H9 (cell line): ENCODE data around the gene SRPK2. TPM values are rescaled to one million over a fixed set of nuclear protein-coding genes. Genes with fewer than 3 reads are reported as not detected.

Source experiments
- DNase-seq: peaks from one replicate; pipeline ENCODE4 v3.0.0-alpha.2; 2017
- H2AFZ ChIP-seq: one replicate; pipeline ENCODE4 v1.6.1; 2013; ENCODE audit warnings: mild to moderate bottlenecking, low read length, control low read depth, moderate library complexity
- H2AK5ac ChIP-seq: 2 replicates; pipeline ENCODE4 v1.6.1; 2013; ENCODE audit warnings: low read length, control low read depth, mixed read lengths; ENCODE audit not compliant: insufficient read length
- H2BK120ac ChIP-seq: one replicate; pipeline ENCODE4 v1.6.1; 2013; ENCODE audit warnings: low read depth, mild to moderate bottlenecking, low read length, control low read depth, inconsistent platforms; ENCODE audit not compliant: poor library complexity, severe bottlenecking
- H2BK12ac ChIP-seq: 2 replicates; pipeline ENCODE4 v1.6.1; 2013; ENCODE audit warnings: low read length, control low read depth, mixed read lengths, low read depth; ENCODE audit not compliant: insufficient read length
- H2BK15ac ChIP-seq: 2 replicates; pipeline ENCODE4 v1.6.1; 2013; ENCODE audit warnings: low read depth, low read length, control low read depth
- H2BK20ac ChIP-seq: one replicate; pipeline ENCODE4 v1.6.1; 2013; ENCODE audit warnings: low read depth, mild to moderate bottlenecking, low read length, control low read depth, inconsistent platforms; ENCODE audit not compliant: poor library complexity, severe bottlenecking
- H2BK5ac ChIP-seq: 2 replicates; pipeline ENCODE4 v1.6.1; 2013; ENCODE audit warnings: low read length, control low read depth, mixed read lengths; ENCODE audit not compliant: insufficient read length
- H3K14ac ChIP-seq: 2 replicates; pipeline ENCODE4 v1.6.1; 2013; ENCODE audit warnings: low read length, control low read depth; ENCODE audit not compliant: insufficient read depth
- H3K18ac ChIP-seq: 2 replicates; pipeline ENCODE4 v1.6.1; 2013; ENCODE audit warnings: low read depth, mild to moderate bottlenecking, mixed read lengths, low read length, control low read depth; ENCODE audit not compliant: insufficient read length
- H3K23ac ChIP-seq: 2 replicates; pipeline ENCODE4 v1.6.1; 2013; ENCODE audit warnings: low read length, control low read depth, mixed read lengths, low read depth; ENCODE audit not compliant: insufficient read length
- H3K23me2 ChIP-seq: 2 replicates; pipeline ENCODE4 v1.6.1; 2013; ENCODE audit warnings: low read depth, mild to moderate bottlenecking, mixed read lengths, low read length, control low read depth; ENCODE audit not compliant: insufficient read length, poor library complexity, severe bottlenecking
- H3K27ac ChIP-seq: 2 replicates; pipeline ENCODE4 v1.5.1; 2013; ENCODE audit warnings: low read length, control low read depth, mixed read lengths, low read depth; ENCODE audit not compliant: insufficient read length
- H3K27me3 ChIP-seq: 2 replicates; pipeline ENCODE4 v1.6.1; 2013; ENCODE audit warnings: low read length, control low read depth, inconsistent platforms; ENCODE audit not compliant: insufficient read depth
- H3K4ac ChIP-seq: 2 replicates; pipeline ENCODE4 v1.6.1; 2013; ENCODE audit warnings: low read depth, mild to moderate bottlenecking, control low read depth, inconsistent platforms, low read length, moderate library complexity
- H3K4me1 ChIP-seq: 2 replicates; pipeline ENCODE4 v1.6.1; 2013; ENCODE audit warnings: low read length, control low read depth, inconsistent platforms; ENCODE audit not compliant: insufficient read depth
- H3K4me2 ChIP-seq: 2 replicates; pipeline ENCODE4 v1.6.1; 2013; ENCODE audit warnings: low read length, control low read depth, mixed read lengths; ENCODE audit not compliant: insufficient read length, insufficient read depth
- H3K56ac ChIP-seq: 2 replicates; pipeline ENCODE4 v1.6.1; 2013; ENCODE audit warnings: low read depth, mild to moderate bottlenecking, mixed read lengths, low read length, control low read depth; ENCODE audit not compliant: insufficient read length
- H3K79me1 ChIP-seq: 2 replicates; pipeline ENCODE4 v1.6.1; 2013; ENCODE audit warnings: low read depth, mild to moderate bottlenecking, moderate library complexity, low read length, control low read depth, inconsistent platforms; ENCODE audit not compliant: insufficient read depth, poor library complexity, severe bottlenecking
- H3K79me2 ChIP-seq: 2 replicates; pipeline ENCODE4 v1.6.1; 2013; ENCODE audit warnings: low read length, control low read depth, inconsistent platforms; ENCODE audit not compliant: insufficient read depth
- H3K9ac ChIP-seq: 2 replicates; pipeline ENCODE4 v1.6.1; 2013; ENCODE audit warnings: low read length, control low read depth, mixed read lengths; ENCODE audit not compliant: insufficient read length; ENCODE audit errors: extremely low read depth
- H3K9me3 ChIP-seq: one replicate; pipeline ENCODE4 v1.6.1; 2013; ENCODE audit warnings: low read depth, low read length, inconsistent platforms; ENCODE audit not compliant: control insufficient read depth
- H3T11ph ChIP-seq: one replicate; pipeline ENCODE4 v1.6.1; 2013; ENCODE audit warnings: mild to moderate bottlenecking, low read length, control low read depth, inconsistent platforms
- H4K20me1 ChIP-seq: one replicate; pipeline ENCODE4 v1.6.1; 2013; ENCODE audit not compliant: control insufficient read depth, insufficient read length, insufficient read depth
- H4K5ac ChIP-seq: 2 replicates; pipeline ENCODE4 v1.6.1; 2013; ENCODE audit warnings: low read depth, mild to moderate bottlenecking, mixed read lengths, low read length, control low read depth; ENCODE audit not compliant: insufficient read length
- H4K8ac ChIP-seq: replicated peaks from 2 replicates; pipeline ENCODE4 v1.6.1; 2013; ENCODE audit warnings: low read length, control low read depth, mixed read lengths, low read depth; ENCODE audit not compliant: insufficient read length
- H4K91ac ChIP-seq: 2 replicates; pipeline ENCODE4 v1.6.1; 2013; ENCODE audit warnings: low read depth, mild to moderate bottlenecking, moderate library complexity, mixed read lengths, low read length, control low read depth; ENCODE audit not compliant: insufficient read length
- H3K27ac Mint-ChIP-seq, 3 experiments: 2 replicates in 2 of 3; 3 replicates in 1 of 3; pipeline ENCODE4 v1.8.0; 2020 to 2021; ENCODE audit warnings: mixed read lengths in 3 of 3, mild to moderate bottlenecking in 1 of 3, moderate library complexity in 1 of 3
- H3K27me3 Mint-ChIP-seq: 2 replicates; pipeline ENCODE4 v1.8.0; 2021; ENCODE audit warnings: low read depth, mild to moderate bottlenecking, moderate library complexity, mixed read lengths
- H3K36me3 Mint-ChIP-seq, 3 experiments: 2 replicates in 2 of 3; 3 replicates in 1 of 3; pipeline ENCODE4 v1.8.0; 2020 to 2021; ENCODE audit warnings: low read depth in 3 of 3, mixed read lengths in 3 of 3; ENCODE audit not compliant: insufficient read depth in 1 of 3
- H3K4me1 Mint-ChIP-seq, 2 experiments: 2 replicates each; pipeline ENCODE4 v1.8.0; 2020; ENCODE audit warnings: mixed read lengths in 2 of 2
- H3K4me3 Mint-ChIP-seq, 2 experiments: 2 replicates in 1 of 2; 3 replicates in 1 of 2; pipeline ENCODE4 v1.8.0; 2020 to 2021; ENCODE audit warnings: mild to moderate bottlenecking in 2 of 2, mixed read lengths in 2 of 2, moderate library complexity in 1 of 2
- H3K9me3 Mint-ChIP-seq, 2 experiments: 2 replicates in 1 of 2; 3 replicates in 1 of 2; pipeline ENCODE4 v1.8.0; 2020; ENCODE audit warnings: mild to moderate bottlenecking in 2 of 2, mixed read lengths in 2 of 2, moderate library complexity in 1 of 2
- CTCF ChIP-seq: fragments of 200-600 bp; sonication (generic); conservative IDR thresholded peaks from 3 replicates; pipeline ENCODE4 v1.8.0; 2021; ENCODE audit warnings: antibody characterized with exemption, mild to moderate bottlenecking
- WGBS: extraction: QIAGEN DNeasy Blood & Tissue Kit; methylation state at CpG from one replicate; pipeline ENCODE4 v1.1.7; 2013; ENCODE audit warnings: missing lambda C conversion rate, low lambda C conversion rate, mixed read lengths; ENCODE audit not compliant: insufficient read length; ENCODE audit errors: extremely low coverage; 5-methylcytosine and 5-hydroxymethylcytosine counted together
- total RNA-seq: library from RNA; stranded (reverse); gene quantifications from 2 replicates; pipeline ENCODE4 v1.2.1, GENCODE V29; 2021

SRPK2 gene
- total RNA-seq, 1 experiment from 2014 or later = 41.1 TPM

- no peak overlapping the region for H2BK12ac ChIP-seq
- peak overlapping the region; percentile 63 for H2AFZ ChIP-seq
- H3K27me3 ChIP-seq = no peaks in the 10 kb centered on the region
- no peak overlapping the region for H3T11ph ChIP-seq
- H3K9me3 ChIP-seq = no peaks in the 10 kb centered on the region
- TF ChIP-seq CTCF = no peak
- H3K4me1 Mint-ChIP-seq = peaks cover 5 to 6% of the 10 kb centered on the region in 2 experiments
- H3K9me3 Mint-ChIP-seq = no peaks in the 10 kb centered on the region
- no peak overlapping the region for H3K4ac ChIP-seq
- H3K36me3 Mint-ChIP-seq = no peaks in the 10 kb centered on the region
- WGBS = no CpG with 5 or more reads among the region's 18 CpGs
- H2BK120ac ChIP-seq = no peak overlapping the region
- H3K4me3 Mint-ChIP-seq = no peak overlapping the region
- no peak for DNase-seq
- H4K20me1 ChIP-seq = no peaks in the 10 kb centered on the region
- no peak overlapping the region for H3K56ac ChIP-seq
- no peak overlapping the region for H4K5ac ChIP-seq
- no peak overlapping the region for H3K27ac Mint-ChIP-seq
- H3K4me2 ChIP-seq = no peak overlapping the region
- no peak overlapping the region for H4K91ac ChIP-seq
- H2BK15ac ChIP-seq = no peak overlapping the region
- no peaks in the 10 kb centered on the region for H3K4me1 ChIP-seq
- no peak overlapping the region for H4K8ac ChIP-seq
- no peaks in the 10 kb centered on the region for H3K79me1 ChIP-seq
- H3K27me3 Mint-ChIP-seq = no peaks in the 10 kb centered on the region
- H3K23me2 ChIP-seq = no peaks in the 10 kb centered on the region
- no peak overlapping the region for H3K18ac ChIP-seq
- H2BK20ac ChIP-seq = no peak overlapping the region
- H2BK5ac ChIP-seq = no peak overlapping the region
- no peak overlapping the region for H3K9ac ChIP-seq
- H2AK5ac ChIP-seq = no peak overlapping the region
- no peak overlapping the region for H3K23ac ChIP-seq
- H3K27ac ChIP-seq = no peak overlapping the region
- H3K79me2 ChIP-seq = no peaks in the 10 kb centered on the region
- H3K14ac ChIP-seq = no peak overlapping the region
Measured at GRCh38 chr7:105402221-105403095, 13.7 kb upstream of the SRPK2 start.
